B cell (primary cell): ENCODE data around the gene CMTM6. TPM values are rescaled to one million over a fixed set of nuclear protein-coding genes. Genes with fewer than 3 reads are reported as not detected.
A peak's percentile ranks its signal among the peaks of the same experiment; 100 is the strongest.

ENCODE experiments used
- ATAC-seq: fragments of 200-7000 bp; cut with Tn5 transposase; one replicate; pipeline ENCODE4 v1.10.0; 2021; ENCODE audit warnings: low read depth, mild to moderate bottlenecking, moderate number of reproducible peaks, moderate library complexity
- CTCF ChIA-PET: fragments of 350-600 bp; sonication (Branson Sonifier 250); formaldehyde crosslinking; loops from one replicate; lab custom pipeline; 2021; ENCODE audit warnings: antibody characterized with exemption, inconsistent platforms; lab: Charles Lee
- POLR2A ChIA-PET: fragments of 350-600 bp; sonication (Branson Sonifier 250); formaldehyde crosslinking; loops from one replicate; lab custom pipeline; 2021; ENCODE audit warnings: antibody characterized with exemption; lab: Charles Lee
- DNase-seq: peaks from one replicate; pipeline ENCODE4 v3.0.0; 2013
- H2AFZ ChIP-seq: 2 replicates; pipeline ENCODE4 v1.6.1; 2012; ENCODE audit warnings: mild to moderate bottlenecking, low read depth, low read length; ENCODE audit not compliant: insufficient read depth, poor library complexity, severe bottlenecking
- H3K27ac ChIP-seq, 2 donors: 1 replicate in 1 of 2; 2 replicates in 1 of 2; pipeline ENCODE4 v1.5.1; 2012 to 2013; ENCODE audit warnings: low read length in 2 of 2, mild to moderate bottlenecking in 2 of 2, moderate library complexity in 1 of 2
- H3K27me3 ChIP-seq, 4 experiments: fragments of 200-600 bp in 1 of 4; sonication (generic) in 1 of 4; replicated peaks in 1 of 4; 1 replicate in 2 of 4; 2 replicates in 2 of 4; pipeline versions ENCODE4 v1.6.1 to v1.7.0; 2013 to 2016; ENCODE audit warnings: low read length in 3 of 4, mild to moderate bottlenecking in 2 of 4, mixed read lengths in 1 of 4, moderate library complexity in 1 of 4; ENCODE audit not compliant: insufficient read depth in 4 of 4, control insufficient read depth in 3 of 4; ENCODE audit errors: control extremely low read depth in 1 of 4
- H3K36me3 ChIP-seq, 2 experiments: replicated peaks in 1 of 2; 1 replicate in 1 of 2; 2 replicates in 1 of 2; pipeline versions ENCODE4 v1.6.1 to v1.7.1; 2013; ENCODE audit warnings: low read length in 1 of 2; ENCODE audit not compliant: insufficient read depth in 2 of 2, control insufficient read depth in 1 of 2; ENCODE audit errors: control extremely low read depth in 1 of 2, extremely low read depth in 1 of 2
- H3K4me1 ChIP-seq, 2 donors: fragments of 200-600 bp in 1 of 2; sonication (generic) in 1 of 2; 1 replicate in 1 of 2; 2 replicates in 1 of 2; pipeline versions ENCODE4 v1.5.1 to v1.6.1; 2013 to 2017; ENCODE audit warnings: low read length in 2 of 2; ENCODE audit not compliant: control insufficient read depth in 2 of 2, insufficient read depth in 2 of 2
- H3K4me2 ChIP-seq: replicated peaks from 2 replicates; pipeline ENCODE3; 2012; ENCODE audit warnings: mild to moderate bottlenecking, low read depth, low read length; ENCODE audit not compliant: poor library complexity, severe bottlenecking
- H3K4me3 ChIP-seq, 5 experiments: fragments of 200-600 bp in 1 of 5; sonication (generic) in 1 of 5; 1 replicate in 3 of 5; 2 replicates in 2 of 5; pipeline versions ENCODE4 v1.5.1 to v1.7.0; 2011 to 2016; ENCODE audit warnings: low read length in 4 of 5, mild to moderate bottlenecking in 4 of 5, low read depth in 2 of 5, control low read depth in 1 of 5, moderate library complexity in 1 of 5; ENCODE audit not compliant: insufficient read depth in 1 of 5; ENCODE audit errors: control extremely low read depth in 1 of 5, extremely low read depth in 1 of 5
- H3K79me2 ChIP-seq: fragments of 200-600 bp; sonication (generic); one replicate; pipeline ENCODE4 v1.6.0; 2016; ENCODE audit warnings: low read length; ENCODE audit not compliant: control insufficient read depth, insufficient read depth
- H3K9ac ChIP-seq: fragments of 200-600 bp; sonication (generic); 2 replicates; pipeline ENCODE4 v1.6.1; 2017; ENCODE audit warnings: mild to moderate bottlenecking, low read length, moderate library complexity
- H3K9me3 ChIP-seq, 3 donors: one replicate each; pipeline versions ENCODE4 v1.6.1 to v1.7.1; 2013; ENCODE audit warnings: low read length in 2 of 3; ENCODE audit not compliant: control insufficient read depth in 2 of 3, insufficient read depth in 1 of 3; ENCODE audit errors: control extremely low read depth in 1 of 3
- H4K20me1 ChIP-seq: 2 replicates; pipeline ENCODE4 v1.6.0; 2012; ENCODE audit warnings: mild to moderate bottlenecking, low read length; ENCODE audit not compliant: insufficient read depth, control insufficient read depth, poor library complexity, severe bottlenecking
- H3K27ac Mint-ChIP-seq: one replicate; pipeline ENCODE4 v1.8.0; 2021; ENCODE audit warnings: mixed read lengths
- H3K27me3 Mint-ChIP-seq: one replicate; pipeline ENCODE4 v1.8.0; 2021; ENCODE audit warnings: mixed read lengths
- H3K4me1 Mint-ChIP-seq: one replicate; pipeline ENCODE4 v1.8.0; 2021; ENCODE audit warnings: mixed read lengths
- H3K4me3 Mint-ChIP-seq: one replicate; pipeline ENCODE4 v1.8.0; 2021; ENCODE audit warnings: mixed read lengths
- H3K9me3 Mint-ChIP-seq: one replicate; pipeline ENCODE4 v1.8.0; 2022; ENCODE audit warnings: mixed read lengths; ENCODE audit not compliant: insufficient read depth
- EZH2 ChIP-seq: IDR thresholded peaks from 2 replicates; pipeline ENCODE4 v1.6.1; 2012; ENCODE audit warnings: borderline replicate concordance, low read depth, mild to moderate bottlenecking, moderate library complexity, low read length; ENCODE audit not compliant: insufficient read depth, poor library complexity, severe bottlenecking
- WGBS: methylation state at CpG from one replicate; pipeline ENCODE4 v1.1.5; 2013; ENCODE audit warnings: missing lambda C conversion rate; ENCODE audit not compliant: insufficient coverage; 5-methylcytosine and 5-hydroxymethylcytosine counted together
- intact Hi-C: fragments of 100-400 bp; cut with micrococcal nuclease; formaldehyde crosslinking; loops from one replicate; pipeline ENCODE4 v1.10.0; 2022
- polyA plus RNA-seq: library from polyadenylated mRNA; depleted of rRNA; stranded (reverse); fragments of >200 nt; gene quantifications from 2 replicates; pipeline ENCODE4 v1.2.3, GENCODE V29; 2012
- total RNA-seq, 2 donors: library from RNA; stranded (reverse); fragments of 120-200 nt in 1 of 2; gene quantifications; 1 replicate in 1 of 2; 2 replicates in 1 of 2; pipeline versions ENCODE4 v1.2.3 to v1.2.4, GENCODE V29; 2013 to 2022
- TF ChIP-seq, protein P1 (sequence below): fragments of 200-600 bp; IDR thresholded peaks from one replicate; pipeline ENCODE4 v1.8.0; 2022; ENCODE audit warnings: antibody characterized with exemption, mild to moderate bottlenecking

The CMTM6 gene
- total and polyA plus RNA-seq, 2 donors (not counting 1 experiment from before 2014, with no cell fraction given): 19.2 to 66.3 TPM

DNA sequence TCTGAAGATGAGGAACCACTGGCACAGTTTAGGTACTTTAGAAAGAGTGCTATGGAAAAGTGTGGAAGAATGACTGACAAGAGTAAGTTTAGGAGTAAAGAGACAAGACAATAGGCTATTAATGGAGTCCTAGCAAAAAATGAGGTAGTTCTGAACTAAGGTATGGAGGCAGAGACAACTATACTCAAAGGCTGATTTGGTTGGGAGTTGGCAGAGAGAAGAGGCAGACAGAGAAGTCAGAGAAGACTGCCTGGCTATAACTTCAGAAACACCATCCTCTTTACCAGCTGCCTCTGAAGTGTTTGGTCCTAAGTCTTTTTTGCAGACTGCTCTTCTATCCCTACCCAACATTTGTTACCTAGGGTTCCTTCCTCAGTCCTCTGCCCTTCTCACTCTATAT lies 48.8 kb upstream of the CMTM6 start:
- Mint-ChIP-seq H3K27ac (peak overlapping the region; percentile 16), H3K9me3 (no peaks in the 10 kb centered on the region), H3K27me3 (no peaks in the 10 kb centered on the region), H3K4me1 (peaks cover 51% of the 10 kb centered on the region), H3K4me3 (no peak overlapping the region)
- peaks cover 42% of the 10 kb centered on the region for H4K20me1 ChIP-seq
- peaks cover 22 to 33% of the 10 kb centered on the region in 2 donors for H3K4me1 ChIP-seq
- H3K9ac ChIP-seq: no peak overlapping the region
- DNase-seq (no peak), ATAC-seq (no peak)
- H3K27ac ChIP-seq: peak overlapping the region in 1 of 2 donors; percentile 12
- TF ChIP-seq EZH2: no peak
- TF ChIP-seq, protein P1, sequence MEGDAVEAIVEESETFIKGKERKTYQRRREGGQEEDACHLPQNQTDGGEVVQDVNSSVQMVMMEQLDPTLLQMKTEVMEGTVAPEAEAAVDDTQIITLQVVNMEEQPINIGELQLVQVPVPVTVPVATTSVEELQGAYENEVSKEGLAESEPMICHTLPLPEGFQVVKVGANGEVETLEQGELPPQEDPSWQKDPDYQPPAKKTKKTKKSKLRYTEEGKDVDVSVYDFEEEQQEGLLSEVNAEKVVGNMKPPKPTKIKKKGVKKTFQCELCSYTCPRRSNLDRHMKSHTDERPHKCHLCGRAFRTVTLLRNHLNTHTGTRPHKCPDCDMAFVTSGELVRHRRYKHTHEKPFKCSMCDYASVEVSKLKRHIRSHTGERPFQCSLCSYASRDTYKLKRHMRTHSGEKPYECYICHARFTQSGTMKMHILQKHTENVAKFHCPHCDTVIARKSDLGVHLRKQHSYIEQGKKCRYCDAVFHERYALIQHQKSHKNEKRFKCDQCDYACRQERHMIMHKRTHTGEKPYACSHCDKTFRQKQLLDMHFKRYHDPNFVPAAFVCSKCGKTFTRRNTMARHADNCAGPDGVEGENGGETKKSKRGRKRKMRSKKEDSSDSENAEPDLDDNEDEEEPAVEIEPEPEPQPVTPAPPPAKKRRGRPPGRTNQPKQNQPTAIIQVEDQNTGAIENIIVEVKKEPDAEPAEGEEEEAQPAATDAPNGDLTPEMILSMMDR: no peak
- POLR2A ChIA-PET: interaction anchor here (0.7 kb wide), 1 partner anchor 26 kb away, joined by 3 read pairs; no protein-coding TSS in a partner anchor
- CTCF ChIA-PET: interaction anchor here (0.6 kb wide), 1 partner anchor 116 kb away, joined by 3 read pairs; no protein-coding TSS in a partner anchor
- intact Hi-C loops: no loop called here
- H3K9me3 ChIP-seq: no peaks in the 10 kb centered on the region
- H3K36me3 ChIP-seq: no peaks in the 10 kb centered on the region
- no peaks in the 10 kb centered on the region for H3K27me3 ChIP-seq
- peak overlapping the region; percentile 20 for H3K4me2 ChIP-seq
- H3K79me2 ChIP-seq: peaks cover 93% of the 10 kb centered on the region
- H2AFZ ChIP-seq: no peak overlapping the region
- H3K4me3 ChIP-seq: no peak overlapping the region

DNA sequence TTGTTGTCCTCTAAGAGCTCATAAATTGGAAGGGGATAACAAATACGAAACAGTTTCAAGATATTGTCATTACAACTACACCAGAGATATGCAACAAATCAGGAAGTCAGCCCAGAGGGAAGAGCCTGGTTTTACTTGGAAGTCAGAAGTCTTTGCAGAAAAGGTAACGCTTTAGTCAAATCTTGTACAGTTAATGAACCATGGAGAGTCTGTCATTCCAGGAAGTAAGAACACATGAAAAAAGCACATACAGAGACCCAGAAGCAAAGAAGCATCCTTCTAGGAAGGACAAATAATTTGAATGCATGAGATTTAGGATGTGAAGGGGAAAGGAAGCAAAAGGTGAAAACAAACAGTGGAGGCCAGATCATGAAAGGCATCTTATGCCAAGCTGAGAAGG lies 48.4 kb upstream of the CMTM6 start:
- no peak overlapping the region for H3K4me3 ChIP-seq
- Mint-ChIP-seq H3K4me3 (no peak overlapping the region), H3K9me3 (no peaks in the 10 kb centered on the region), H3K4me1 (peaks cover 49% of the 10 kb centered on the region), H3K27ac (peak overlapping the region; percentile 16), H3K27me3 (no peaks in the 10 kb centered on the region)
- H3K9me3 ChIP-seq: no peaks in the 10 kb centered on the region
- peak overlapping the region; percentile 20 for H3K4me2 ChIP-seq
- peaks cover 93% of the 10 kb centered on the region for H3K79me2 ChIP-seq
- no peaks in the 10 kb centered on the region for H3K27me3 ChIP-seq
- no peak overlapping the region for H3K9ac ChIP-seq
- no CpG with 5 or more reads among the region's 2 CpGs for WGBS
- CTCF ChIA-PET: interaction anchor here (0.6 kb wide), 1 partner anchor 116 kb away, joined by 3 read pairs; no protein-coding TSS in a partner anchor
- TF ChIP-seq, protein P1: no peak
- TF ChIP-seq EZH2: no peak
- peak; percentile 19 for DNase-seq
- H2AFZ ChIP-seq: no peak overlapping the region
- H4K20me1 ChIP-seq: peaks cover 43% of the 10 kb centered on the region
- peaks cover 22 to 33% of the 10 kb centered on the region in 2 donors for H3K4me1 ChIP-seq
- peak; percentile 39 for ATAC-seq
- H3K36me3 ChIP-seq: no peaks in the 10 kb centered on the region
- H3K27ac ChIP-seq: peak overlapping the region in 1 of 2 donors; percentile 12
- POLR2A ChIA-PET: interaction anchor here (0.7 kb wide), 1 partner anchor 27 kb away, joined by 3 read pairs; no protein-coding TSS in a partner anchor
- intact Hi-C loops: no loop called here
